Inflammatory macrophage treated with lipopolysaccharide for 1 hour (primary cell): Measurements from ENCODE around the gene GAGE10.
"Not testable (repeated sequence)": the region's sequence is repeated elsewhere in the genome, so short reads cannot be mapped to it uniquely, and the experiment has no call there.

Source experiments
- DNase-seq, 2 donors: peaks; one replicate each; pipeline ENCODE4 v3.0.0-alpha.2; 2020 to 2022

GAGE10 gene

DNA sequence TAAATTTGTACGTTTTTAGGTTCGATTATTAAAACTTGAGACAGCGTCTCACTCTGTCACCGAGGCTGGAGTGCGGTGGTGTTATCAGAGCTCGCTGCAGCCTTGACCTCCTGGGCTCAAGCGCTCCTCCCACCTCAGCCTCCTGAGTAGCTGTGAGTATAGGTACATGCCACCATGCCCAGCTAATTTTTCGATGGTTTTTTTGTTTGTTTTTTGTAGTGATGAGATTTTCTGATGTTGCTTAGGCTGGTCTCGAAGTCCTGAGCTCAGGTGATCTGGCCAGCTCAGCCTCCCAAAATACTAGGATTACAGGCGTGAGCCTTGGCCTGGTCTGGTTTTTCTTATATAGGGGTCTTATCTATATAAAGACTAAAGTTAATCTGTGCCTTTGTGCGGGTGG is 27.0 kb downstream of the GAGE10 start:
- DNase-seq, result not testable (repeated sequence)

DNA sequence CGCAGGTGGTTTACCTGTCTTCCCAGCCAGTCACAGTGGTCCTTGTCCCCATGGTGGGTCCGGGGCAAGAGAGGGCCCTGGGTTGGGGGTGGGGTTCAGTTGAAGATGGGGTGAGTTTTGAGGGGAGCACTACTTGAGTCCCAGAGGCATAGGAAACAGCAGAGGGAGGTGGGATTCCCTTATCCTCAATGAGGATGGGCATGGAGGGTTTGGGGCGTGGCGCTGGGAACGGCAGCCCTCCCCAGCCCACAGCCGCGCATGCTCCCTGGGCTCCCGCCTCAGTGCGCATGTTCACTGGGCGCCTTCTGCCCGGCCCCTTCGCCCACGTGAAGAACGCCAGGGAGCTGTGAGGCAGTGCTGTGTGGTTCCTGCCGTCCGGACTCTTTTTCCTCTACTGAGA is 27.8 kb downstream of the GAGE10 start, which contains the start of gene GAGE13:
GAGE13 (plus strand) TSS at position 301 of the 400 bp plus-strand sequence. CDS start 1,156 bp downstream, outside the sequence.
- DNase-seq, result not testable (repeated sequence)

DNA sequence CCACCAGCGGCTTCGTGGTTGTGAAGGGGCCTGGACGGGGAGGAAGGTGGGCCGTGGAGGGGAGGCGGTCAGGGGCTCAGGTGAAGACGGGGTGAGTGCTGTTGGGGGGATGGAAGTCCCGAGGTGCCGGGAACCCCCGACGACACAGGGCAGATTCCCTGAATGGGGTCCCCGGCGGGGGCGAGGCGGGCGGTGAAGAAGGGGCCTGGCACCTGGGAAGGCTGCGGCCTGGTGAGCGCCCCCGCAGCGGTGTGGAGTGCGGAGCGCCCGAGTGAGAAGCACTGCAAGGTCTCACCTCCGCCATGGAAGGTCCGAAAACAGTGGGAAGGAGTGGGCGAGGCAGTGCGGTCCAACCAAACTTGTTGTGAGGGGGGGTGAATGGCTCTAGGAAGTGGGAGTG is 28.4 kb downstream of the GAGE10 start:
- DNase-seq, result not testable (repeated sequence)

DNA sequence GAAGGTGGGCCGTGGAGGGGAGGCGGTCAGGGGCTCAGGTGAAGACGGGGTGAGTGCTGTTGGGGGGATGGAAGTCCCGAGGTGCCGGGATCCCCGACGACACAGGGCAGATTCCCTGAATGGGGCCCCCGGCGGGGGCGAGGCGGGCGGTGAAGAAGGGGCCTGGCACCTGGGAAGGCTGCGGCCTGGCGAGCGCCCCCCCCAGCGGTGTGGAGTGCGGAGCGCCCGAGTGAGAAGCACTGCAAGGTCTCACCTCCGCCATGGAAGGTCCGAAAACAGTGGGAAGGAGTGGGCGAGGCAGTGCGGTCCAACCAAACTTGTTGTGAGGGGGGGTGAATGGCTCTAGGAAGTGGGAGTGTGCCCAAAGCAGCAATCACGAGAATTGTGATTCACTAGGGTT is 38.0 kb downstream of the GAGE10 start:
- DNase-seq, result not testable (repeated sequence)

DNA sequence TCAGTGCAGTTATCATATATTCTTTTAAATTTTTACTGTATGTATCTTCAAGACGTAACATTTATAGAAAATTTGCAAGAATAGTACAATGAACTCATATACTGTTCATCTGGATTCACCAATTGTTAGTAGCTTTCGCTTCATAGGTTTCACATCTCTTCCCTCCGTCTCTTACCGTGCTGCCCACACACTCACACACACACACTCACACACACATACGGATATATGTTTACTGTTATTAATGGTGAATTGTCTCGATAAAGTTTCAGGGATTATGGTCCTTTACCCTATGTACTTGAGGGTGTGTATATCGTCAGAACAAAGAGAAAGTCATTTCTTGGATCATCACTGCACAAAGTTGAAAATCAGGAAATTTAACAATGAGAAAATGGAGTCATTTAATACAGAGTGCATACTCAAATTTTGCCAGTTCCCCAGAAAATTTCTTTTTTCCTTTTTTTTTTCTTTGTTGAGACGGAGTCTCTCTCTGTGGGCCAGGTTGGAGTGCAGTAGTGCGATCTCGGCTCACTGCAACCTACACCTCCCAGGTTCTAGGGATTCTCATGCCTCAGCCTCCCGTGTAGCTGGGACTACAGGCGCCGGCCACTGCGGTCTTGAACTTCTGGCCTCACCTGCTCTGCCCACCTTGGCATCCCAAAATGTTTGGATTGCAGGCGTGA is 41.2 kb downstream of the GAGE10 start:
- DNase-seq, result not testable (repeated sequence)

DNA sequence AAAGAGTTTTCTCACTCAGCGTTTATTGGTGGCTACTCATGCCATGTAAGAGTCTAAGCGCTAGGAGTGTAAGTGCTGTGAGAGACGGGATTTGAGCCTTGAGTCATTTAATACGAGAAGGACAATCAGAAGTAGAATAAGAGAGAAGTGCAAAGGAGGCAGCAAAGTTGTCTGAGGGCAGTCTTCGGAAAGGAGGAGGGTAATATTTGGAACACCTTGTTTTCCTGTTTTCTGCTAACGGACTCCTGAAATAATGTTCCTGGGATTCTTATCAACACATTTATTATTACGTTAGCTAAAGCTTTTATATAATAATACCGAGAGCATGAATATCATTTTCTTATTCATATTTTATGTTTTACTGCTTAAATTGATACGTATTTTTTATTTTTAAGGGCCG is 42.0 kb downstream of the GAGE10 start:
- not testable (repeated sequence) for DNase-seq

DNA sequence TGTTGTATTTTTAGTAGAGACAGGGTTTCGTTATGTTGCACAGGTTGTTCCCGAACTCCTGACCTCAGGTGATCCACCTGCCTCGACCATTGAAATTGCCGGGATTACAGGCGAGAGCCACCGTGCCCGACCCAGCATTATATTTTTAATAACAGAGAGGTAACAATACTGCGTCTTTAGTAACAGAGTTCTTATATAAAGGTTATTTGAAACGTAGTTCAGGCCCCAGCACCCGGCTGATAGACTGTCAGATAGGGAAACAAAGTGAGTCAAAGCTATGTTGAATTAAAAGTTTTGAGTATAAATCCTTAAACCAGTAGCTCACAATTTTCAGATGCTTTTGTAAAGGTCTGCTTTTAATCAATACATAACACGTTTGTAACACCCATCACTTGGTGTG is 42.7 kb downstream of the GAGE10 start:
- DNase-seq, result not testable (repeated sequence)
